CD8-positive, alpha-beta memory T cell (primary cell): ENCODE measurements around the gene ASB2. TPM values are rescaled to one million over a fixed set of nuclear protein-coding genes. Genes with fewer than 3 reads are reported as not detected.

ENCODE experiments used
- CTCF ChIA-PET: fragments of 350-600 bp; sonication (Branson Sonifier 250); formaldehyde crosslinking; loops from one replicate; lab custom pipeline; 2021; ENCODE audit warnings: antibody characterized with exemption; lab: Charles Lee
- POLR2A ChIA-PET: fragments of 350-600 bp; sonication (Branson Sonifier 250); formaldehyde crosslinking; loops from one replicate; lab custom pipeline; 2021; ENCODE audit warnings: antibody characterized with exemption; lab: Charles Lee
- DNase-seq, 5 donors: peaks; one replicate each; pipeline versions ENCODE4 v3.0.0 to v3.0.0-alpha.2; 2020 to 2022; ENCODE audit warnings: mixed read lengths in 1 of 5
- H3K27ac ChIP-seq: one replicate; pipeline ENCODE4 v1.7.0; 2013; ENCODE audit warnings: low read depth, mild to moderate bottlenecking, low read length, moderate library complexity
- H3K27me3 ChIP-seq: 2 replicates; pipeline ENCODE4 v1.7.0; 2013; ENCODE audit warnings: low read length, mild to moderate bottlenecking; ENCODE audit not compliant: insufficient read depth, poor library complexity, severe bottlenecking
- H3K36me3 ChIP-seq: 2 replicates; pipeline ENCODE4 v1.7.0; 2013; ENCODE audit warnings: mild to moderate bottlenecking, low read length, moderate library complexity; ENCODE audit not compliant: insufficient read depth
- H3K4me1 ChIP-seq: 2 replicates; pipeline ENCODE4 v1.7.0; 2013; ENCODE audit warnings: mild to moderate bottlenecking, low read length, moderate library complexity; ENCODE audit not compliant: insufficient read depth
- H3K4me3 ChIP-seq: 2 replicates; pipeline ENCODE4 v1.7.0; 2013; ENCODE audit warnings: mild to moderate bottlenecking, low read length
- H3K9me3 ChIP-seq: 2 replicates; pipeline ENCODE4 v1.7.0; 2013; ENCODE audit warnings: mild to moderate bottlenecking, low read length
- H3K27ac Mint-ChIP-seq, 8 donors: one replicate each; pipeline ENCODE4 v1.8.0; 2020 to 2021; ENCODE audit warnings: mixed read lengths in 8 of 8, mild to moderate bottlenecking in 6 of 8, inconsistent platforms in 3 of 8, moderate library complexity in 3 of 8
- H3K27me3 Mint-ChIP-seq, 2 donors: one replicate each; pipeline ENCODE4 v1.8.0; 2020 to 2021; ENCODE audit warnings: mixed read lengths in 2 of 2, mild to moderate bottlenecking in 1 of 2, moderate library complexity in 1 of 2
- H3K36me3 Mint-ChIP-seq, 3 donors: one replicate each; pipeline ENCODE4 v1.8.0; 2020 to 2021; ENCODE audit warnings: mixed read lengths in 3 of 3, inconsistent platforms in 1 of 3, mild to moderate bottlenecking in 1 of 3
- H3K4me1 Mint-ChIP-seq, 3 donors: one replicate each; pipeline ENCODE4 v1.8.0; 2020 to 2021; ENCODE audit warnings: mixed read lengths in 3 of 3, inconsistent platforms in 1 of 3, mild to moderate bottlenecking in 1 of 3
- H3K4me3 Mint-ChIP-seq, 7 donors: one replicate each; pipeline ENCODE4 v1.8.0; 2020 to 2021; ENCODE audit warnings: mixed read lengths in 7 of 7, mild to moderate bottlenecking in 6 of 7, moderate library complexity in 4 of 7, inconsistent platforms in 2 of 7
- H3K9me3 Mint-ChIP-seq, 5 donors: one replicate each; pipeline ENCODE4 v1.8.0; 2020 to 2022; ENCODE audit warnings: mixed read lengths in 5 of 5, mild to moderate bottlenecking in 3 of 5, moderate library complexity in 2 of 5, inconsistent platforms in 1 of 5
- polyA plus RNA-seq: library from polyadenylated mRNA; unstranded; fragments of 300-500 nt; fragmentation: Illumina TruSeq; gene quantifications from one replicate; pipeline ENCODE4 v1.2.3, GENCODE V29; 2021
- total RNA-seq, 2 experiments: library from RNA; stranded (reverse); gene quantifications; one replicate each; pipeline ENCODE4 v1.2.3, GENCODE V29; 2021

ASB2 gene
- total and polyA plus RNA-seq, 3 experiments from 2014 or later = 4.8 to 98.0 (median 93.5) TPM

GRCh38 chr14:93970965-93971634 lies 5.3 kb downstream of the ASB2 start:
- peaks cover 0 to 2% (median 1%) of the 10 kb centered on the region in 5 donors for H3K9me3 Mint-ChIP-seq
- Histone ChIP-seq H3K36me3 (no peaks in the 10 kb centered on the region), H3K27ac (no peak overlapping the region), H3K4me1 (peaks cover 21% of the 10 kb centered on the region), H3K4me3 (peak overlapping the region; percentile 75), H3K9me3 (no peaks in the 10 kb centered on the region), H3K27me3 (no peaks in the 10 kb centered on the region)
- H3K27me3 Mint-ChIP-seq = peaks cover 0 to 3% of the 10 kb centered on the region in 2 donors
- ChIA-PET POLR2A (interaction anchor here (0.5 to 2.8 kb wide), 9 partner anchors 8 to 55 kb away, joined by 3 to 21 read pairs (median 3); partner anchors contain the start of genes CCDC197 and OTUB2), CTCF (interaction anchor here (0.7 to 33.9 kb wide), 18 partner anchors 10 to 190 kb away, joined by 3 to 945 read pairs (median 4); partner anchors contain the start of genes CCDC197, DDX24 and IFI27L1)
- H3K27ac Mint-ChIP-seq = peak overlapping the region; percentile 65 to 96 (median 90)
- H3K36me3 Mint-ChIP-seq = peaks cover 0 to 5% (median 1%) of the 10 kb centered on the region in 3 donors
- peak overlapping the region; percentile 79 to 91 (median 90) for H3K4me3 Mint-ChIP-seq
- peak in 3 of 5 donors; percentile 19 to 74 (median 37) for DNase-seq
- peaks cover 40 to 92% (median 58%) of the 10 kb centered on the region in 3 donors for H3K4me1 Mint-ChIP-seq

- H3K9me3 ChIP-seq = no peaks in the 10 kb centered on the region
- Mint-ChIP-seq H3K4me1 (peaks cover 38 to 92% (median 57%) of the 10 kb centered on the region in 3 donors), H3K9me3 (no peaks in the 10 kb centered on the region), H3K4me3 (peak overlapping the region; percentile 79 to 91 (median 90)), H3K36me3 (peaks cover 0 to 1% (median 1%) of the 10 kb centered on the region in 3 donors), H3K27me3 (peaks cover 0 to 2% of the 10 kb centered on the region in 2 donors), H3K27ac (peak overlapping the region; percentile 65 to 96 (median 90))
- CTCF ChIA-PET = interaction anchor here (0.7 to 33.9 kb wide), 16 partner anchors 11 to 191 kb away, joined by 3 to 945 read pairs (median 6); partner anchors contain the start of genes CCDC197, DDX24 and IFI27L1
- H3K36me3 ChIP-seq = no peaks in the 10 kb centered on the region
- H3K4me1 ChIP-seq = peaks cover 15% of the 10 kb centered on the region
- H3K27ac ChIP-seq = no peak overlapping the region
- H3K27me3 ChIP-seq = no peaks in the 10 kb centered on the region
- peak overlapping the region; percentile 75 for H3K4me3 ChIP-seq
- peak; percentile 51 to 82 (median 60) for DNase-seq
- POLR2A ChIA-PET = interaction anchor here (0.9 to 2.8 kb wide), 8 partner anchors 8 to 55 kb away, joined by 3 to 21 read pairs (median 8); partner anchors contain the start of gene OTUB2
These were observed 5.8 kb downstream of the ASB2 start for GRCh38 chr14:93970585-93970964.

GRCh38 chr14:93969082-93969828 lies 7.1 kb downstream of the ASB2 start:
- Mint-ChIP-seq H3K4me3 (peak overlapping the region in 1 of 7 donors; percentile 23), H3K36me3 (peaks cover 0 to 1% (median 0%) of the 10 kb centered on the region in 3 donors), H3K4me1 (peaks cover 47 to 92% (median 61%) of the 10 kb centered on the region in 3 donors), H3K27me3 (peaks cover 0 to 2% of the 10 kb centered on the region in 2 donors), H3K27ac (peak overlapping the region in 1 of 8 donors; percentile 32), H3K9me3 (no peaks in the 10 kb centered on the region)
- DNase-seq = no peak
- Histone ChIP-seq H3K4me1 (peaks cover 24% of the 10 kb centered on the region), H3K27ac (no peak overlapping the region), H3K9me3 (no peaks in the 10 kb centered on the region), H3K4me3 (no peak overlapping the region), H3K36me3 (no peaks in the 10 kb centered on the region), H3K27me3 (no peaks in the 10 kb centered on the region)
- CTCF ChIA-PET = interaction anchor here (1.1 to 33.9 kb wide), 5 partner anchors 9 to 31 kb away, joined by 3 to 945 read pairs (median 75); partner anchors contain the start of gene CCDC197
- POLR2A ChIA-PET = interaction anchor here (2.3 kb wide), 1 partner anchor 13 kb away, joined by 13 read pairs; no protein-coding TSS in a partner anchor

GRCh38 chr14:93967637-93968250 lies 8.6 kb downstream of the ASB2 start:
- H3K9me3 ChIP-seq = no peaks in the 10 kb centered on the region
- H3K36me3 ChIP-seq = no peaks in the 10 kb centered on the region
- H3K4me3 ChIP-seq = no peak overlapping the region
- H3K9me3 Mint-ChIP-seq = no peaks in the 10 kb centered on the region
- no peaks in the 10 kb centered on the region for H3K27me3 ChIP-seq
- peak overlapping the region in 1 of 8 donors; percentile 29 for H3K27ac Mint-ChIP-seq
- H3K27ac ChIP-seq = no peak overlapping the region
- peaks cover 0 to 2% of the 10 kb centered on the region in 2 donors for H3K27me3 Mint-ChIP-seq
- ChIA-PET CTCF (interaction anchor here (0.8 to 33.9 kb wide), 7 partner anchors 8 to 169 kb away, joined by 3 to 945 read pairs (median 4); partner anchors contain the start of gene CCDC197), POLR2A (interaction anchor here (1.0 kb wide), 1 partner anchor 13 kb away, joined by 3 read pairs; no protein-coding TSS in a partner anchor)
- H3K4me1 Mint-ChIP-seq = peaks cover 59 to 94% (median 71%) of the 10 kb centered on the region in 3 donors
- H3K4me1 ChIP-seq = peaks cover 39% of the 10 kb centered on the region
- no peak overlapping the region for H3K4me3 Mint-ChIP-seq
- peaks cover 0 to 3% (median 0%) of the 10 kb centered on the region in 3 donors for H3K36me3 Mint-ChIP-seq
- DNase-seq = no peak

GRCh38 chr14:93965946-93966474 lies 10.4 kb downstream of the ASB2 start:
- Mint-ChIP-seq H3K4me3 (no peak overlapping the region), H3K4me1 (peaks cover 62 to 93% (median 72%) of the 10 kb centered on the region in 3 donors), H3K27me3 (peaks cover 0 to 2% of the 10 kb centered on the region in 2 donors), H3K9me3 (no peaks in the 10 kb centered on the region), H3K36me3 (peaks cover 0 to 3% (median 0%) of the 10 kb centered on the region in 3 donors), H3K27ac (peak overlapping the region in 7 of 8 donors; percentile 21 to 99 (median 60))
- peaks cover 49% of the 10 kb centered on the region for H3K4me1 ChIP-seq
- no peak overlapping the region for H3K4me3 ChIP-seq
- no peaks in the 10 kb centered on the region for H3K27me3 ChIP-seq
- no peaks in the 10 kb centered on the region for H3K9me3 ChIP-seq
- H3K27ac ChIP-seq = no peak overlapping the region
- POLR2A ChIA-PET = no interaction called here
- CTCF ChIA-PET = interaction anchor here (1.0 to 33.9 kb wide), 4 partner anchors 11 to 71 kb away, joined by 3 to 945 read pairs (median 4); no protein-coding TSS in a partner anchor
- no peaks in the 10 kb centered on the region for H3K36me3 ChIP-seq
- DNase-seq = no peak

- peaks cover 61 to 93% (median 72%) of the 10 kb centered on the region in 3 donors for H3K4me1 Mint-ChIP-seq
- Histone ChIP-seq H3K4me1 (peaks cover 48% of the 10 kb centered on the region), H3K27me3 (no peaks in the 10 kb centered on the region), H3K36me3 (no peaks in the 10 kb centered on the region), H3K27ac (no peak overlapping the region), H3K9me3 (no peaks in the 10 kb centered on the region), H3K4me3 (no peak overlapping the region)
- H3K4me3 Mint-ChIP-seq = peak overlapping the region in 1 of 7 donors; percentile 41
- no peak for DNase-seq
- POLR2A ChIA-PET = no interaction called here
- H3K27me3 Mint-ChIP-seq = no peaks in the 10 kb centered on the region
- no peaks in the 10 kb centered on the region for H3K9me3 Mint-ChIP-seq
- peaks cover 0 to 2% (median 0%) of the 10 kb centered on the region in 3 donors for H3K36me3 Mint-ChIP-seq
- peak overlapping the region; percentile 60 to 99 (median 82) for H3K27ac Mint-ChIP-seq
- CTCF ChIA-PET = interaction anchor here (1.0 to 33.9 kb wide), 4 partner anchors 10 to 71 kb away, joined by 3 to 945 read pairs (median 4); no protein-coding TSS in a partner anchor
These were observed 11.0 kb downstream of the ASB2 start for GRCh38 chr14:93965287-93965821.
